ENCODE measurements around the gene SUGCT.

- TF ChIP-seq CTCF (IDR thresholded peaks at IDR 0.05; ENCODE audit: low read depth, low read length) (no peak), EZH2phosphoT487 (IDR thresholded peaks at IDR 0.05; ENCODE audit: low read depth) (no peak)
These were observed 41.1 kb downstream of the SUGCT start for GRCh38 chr7:40175725-40176510.
